CD4-positive, alpha-beta T cell (primary cell): ENCODE measurements around the gene COL23A1. TPM values are rescaled to one million over a fixed set of nuclear protein-coding genes. Genes with fewer than 3 reads are reported as not detected.
"Not testable (repeated sequence)": the region's sequence is repeated elsewhere in the genome, so short reads cannot be mapped to it uniquely, and the experiment has no call there.

ENCODE experiments used
- ATAC-seq: fragments of 200-7000 bp; cut with Tn5 transposase; one replicate; pipeline ENCODE4 v1.10.0; 2022; ENCODE audit warnings: mild to moderate bottlenecking; ENCODE audit not compliant: poor library complexity
- CTCF ChIA-PET: fragments of 350-600 bp; sonication (Branson Sonifier 250); formaldehyde crosslinking; loops from one replicate; lab custom pipeline; 2021; ENCODE audit warnings: antibody characterized with exemption, inconsistent platforms; lab: Charles Lee
- POLR2A ChIA-PET: fragments of 350-600 bp; sonication (Branson Sonifier 250); formaldehyde crosslinking; loops from one replicate; lab custom pipeline; 2021; ENCODE audit warnings: antibody characterized with exemption, inconsistent platforms; lab: Charles Lee
- DNase-seq, 14 experiments: peaks; one replicate each; pipeline ENCODE4 v3.0.0-alpha.2; 2013 to 2020; ENCODE audit warnings: mixed read lengths in 2 of 14
- H3K27ac ChIP-seq, 2 donors: one replicate each; pipeline versions ENCODE4 v1.5.1 to v1.7.0; 2013; ENCODE audit warnings: low read length in 2 of 2, low read depth in 1 of 2, mild to moderate bottlenecking in 1 of 2
- H3K27me3 ChIP-seq, 2 experiments: 1 replicate in 1 of 2; 2 replicates in 1 of 2; pipeline versions ENCODE4 v1.6.1 to v1.7.0; 2013; ENCODE audit warnings: low read length in 2 of 2, control low read depth in 1 of 2, mild to moderate bottlenecking in 1 of 2, moderate library complexity in 1 of 2; ENCODE audit not compliant: insufficient read depth in 2 of 2, control insufficient read depth in 1 of 2
- H3K36me3 ChIP-seq: one replicate; pipeline ENCODE4 v1.6.1; 2013; ENCODE audit warnings: low read length, control low read depth; ENCODE audit not compliant: insufficient read depth
- H3K4me1 ChIP-seq: one replicate; pipeline ENCODE4 v1.6.1; 2013; ENCODE audit warnings: low read length, control low read depth; ENCODE audit not compliant: insufficient read depth
- H3K4me3 ChIP-seq: one replicate; pipeline ENCODE4 v1.5.1; 2013; ENCODE audit warnings: mild to moderate bottlenecking, low read length, moderate library complexity
- H3K9me3 ChIP-seq, 2 experiments: 1 replicate in 1 of 2; 2 replicates in 1 of 2; pipeline versions ENCODE4 v1.6.1 to v1.7.0; 2013; ENCODE audit warnings: low read length in 2 of 2, mild to moderate bottlenecking in 2 of 2, control low read depth in 1 of 2, moderate library complexity in 1 of 2; ENCODE audit not compliant: control insufficient read depth in 1 of 2, insufficient read depth in 1 of 2
- H3K27ac Mint-ChIP-seq: one replicate; pipeline ENCODE4 v1.8.0; 2020; ENCODE audit warnings: mixed read lengths
- H3K27me3 Mint-ChIP-seq: one replicate; pipeline ENCODE4 v1.8.0; 2021; ENCODE audit warnings: mixed read lengths
- H3K36me3 Mint-ChIP-seq: one replicate; pipeline ENCODE4 v1.8.0; 2021; ENCODE audit warnings: low read depth, mixed read lengths
- H3K4me1 Mint-ChIP-seq: one replicate; pipeline ENCODE4 v1.8.0; 2021; ENCODE audit warnings: low read depth, mixed read lengths
- H3K4me3 Mint-ChIP-seq: one replicate; pipeline ENCODE4 v1.8.0; 2020; ENCODE audit warnings: mild to moderate bottlenecking, mixed read lengths
- H3K9me3 Mint-ChIP-seq: one replicate; pipeline ENCODE4 v1.8.0; 2020; ENCODE audit warnings: mixed read lengths
- CTCF ChIP-seq: fragments of 200-600 bp; IDR thresholded peaks from one replicate; pipeline ENCODE4 v1.8.0; 2022; ENCODE audit warnings: antibody characterized with exemption, mild to moderate bottlenecking
- intact Hi-C, 2 experiments: fragments of 100-400 bp; cut with DNase I in 1 of 2; cut with micrococcal nuclease in 1 of 2; formaldehyde crosslinking; loops; one replicate each; pipeline versions ENCODE4 v1.15.1 to v1.9.0; 2023 to 2025; cut with DNase I, micrococcal nuclease
- total RNA-seq, 174 experiments: library from RNA in 2 of 174; stranded (reverse) in 2 of 174; gene quantifications; one replicate each; pipeline ENCODE4 v1.2.3 and lab custom pipeline; 2021 to 2026

The COL23A1 gene
- total RNA-seq, 2 experiments from 2014 or later = not detected

- intact Hi-C loops = no loop called here
- Histone ChIP-seq H3K27me3 (no peaks in the 10 kb centered on the region), H3K27ac (no peak overlapping the region), H3K36me3 (no peaks in the 10 kb centered on the region), H3K4me1 (peaks cover 2% of the 10 kb centered on the region), H3K9me3 (no peaks in the 10 kb centered on the region), H3K4me3 (no peak overlapping the region)
- no peaks in the 10 kb centered on the region for H3K36me3 Mint-ChIP-seq
- H3K4me1 Mint-ChIP-seq = no peaks in the 10 kb centered on the region
- H3K27ac Mint-ChIP-seq = no peak overlapping the region
- ATAC-seq = no peak
- CTCF ChIA-PET = no interaction called here
- H3K4me3 Mint-ChIP-seq = no peak overlapping the region
- POLR2A ChIA-PET = no interaction called here
- no peak for DNase-seq
- no peak for TF ChIP-seq CTCF
- H3K27me3 Mint-ChIP-seq = no peaks in the 10 kb centered on the region
- no peaks in the 10 kb centered on the region for H3K9me3 Mint-ChIP-seq
Observed at GRCh38 chr5:178257650-178258049, 332.5 kb downstream of the COL23A1 start.

GRCh38 chr5:178256746-178257145, 333.4 kb downstream of the COL23A1 start:
- no peaks in the 10 kb centered on the region for H3K36me3 Mint-ChIP-seq
- no peak overlapping the region for H3K27ac ChIP-seq
- intact Hi-C loops = no loop called here
- ChIA-PET POLR2A (no interaction called here), CTCF (no interaction called here)
- no peaks in the 10 kb centered on the region for H3K36me3 ChIP-seq
- H3K27ac Mint-ChIP-seq = no peak overlapping the region
- no peaks in the 10 kb centered on the region for H3K9me3 Mint-ChIP-seq
- ATAC-seq = no peak
- H3K4me1 Mint-ChIP-seq = no peaks in the 10 kb centered on the region
- no peaks in the 10 kb centered on the region for H3K27me3 ChIP-seq
- H3K4me3 Mint-ChIP-seq = no peak overlapping the region
- no peaks in the 10 kb centered on the region for H3K9me3 ChIP-seq
- H3K4me3 ChIP-seq = no peak overlapping the region
- TF ChIP-seq CTCF = no peak
- DNase-seq = no peak
- H3K27me3 Mint-ChIP-seq = no peaks in the 10 kb centered on the region
- H3K4me1 ChIP-seq = peaks cover 7% of the 10 kb centered on the region

GRCh38 chr5:178253632-178254031, 336.6 kb downstream of the COL23A1 start:
- H3K9me3 ChIP-seq, H3K4me1 Mint-ChIP-seq, H3K27ac Mint-ChIP-seq, H3K27me3 Mint-ChIP-seq, H3K4me3 ChIP-seq, H3K27ac ChIP-seq, H3K27me3 ChIP-seq, CTCF ChIA-PET, H3K9me3 Mint-ChIP-seq, H3K36me3 ChIP-seq, POLR2A ChIA-PET, H3K36me3 Mint-ChIP-seq, DNase-seq, H3K4me3 Mint-ChIP-seq, intact Hi-C loops, ATAC-seq: not testable (repeated sequence)
- H3K4me1 ChIP-seq = peaks cover 25% of the 10 kb centered on the region

GRCh38 chr5:178252258-178252657, 337.9 kb downstream of the COL23A1 start:
- Histone ChIP-seq H3K4me3 (no peak overlapping the region), H3K36me3 (no peaks in the 10 kb centered on the region), H3K9me3 (no peaks in the 10 kb centered on the region), H3K27me3 (no peaks in the 10 kb centered on the region), H3K4me1 (peaks cover 39% of the 10 kb centered on the region), H3K27ac (no peak overlapping the region)
- H3K4me1 Mint-ChIP-seq = peaks cover 5% of the 10 kb centered on the region
- TF ChIP-seq CTCF = no peak
- H3K9me3 Mint-ChIP-seq = no peaks in the 10 kb centered on the region
- no peaks in the 10 kb centered on the region for H3K36me3 Mint-ChIP-seq
- no peaks in the 10 kb centered on the region for H3K27me3 Mint-ChIP-seq
- intact Hi-C loops = no loop called here
- CTCF ChIA-PET = interaction anchor here (0.6 to 1.9 kb wide), 2 partner anchors 18 to 52 kb away, joined by 3 to 5 read pairs; no protein-coding TSS in a partner anchor
- H3K4me3 Mint-ChIP-seq = no peak overlapping the region
- POLR2A ChIA-PET = no interaction called here
- no peak overlapping the region for H3K27ac Mint-ChIP-seq
- ATAC-seq (no peak), DNase-seq (no peak)
